IMR-90 (cell line): ENCODE results near the gene SEMA4D. TPM values are rescaled to one million over a fixed set of nuclear protein-coding genes. Genes with fewer than 3 reads are reported as not detected.

ENCODE experiments used
- ATAC-seq: fragments of 200-7000 bp; cut with Tn5 transposase; 2 replicates; pipeline ENCODE4 v1.9.1; 2020; ENCODE audit warnings: low read depth, mild to moderate bottlenecking, moderate library complexity
- BruUV-seq: library from RNA; stranded (reverse); fragments of 400-500 nt; replicated peaks from 2 replicates; lab custom pipeline; 2021; lab: Mats Ljungman, UMichigan
- CTCF ChIA-PET: fragments of 300-600 bp; formaldehyde crosslinking; extraction: SDS; loops from one replicate; lab custom pipeline; 2021; ENCODE audit warnings: antibody characterized with exemption; lab: Yijun Ruan, JAX
- POLR2A ChIA-PET: fragments of 300-600 bp; sonication (Branson Sonifier 250); formaldehyde crosslinking; loops from one replicate; lab custom pipeline; 2022; ENCODE audit warnings: antibody characterized with exemption; ENCODE audit not compliant: unreplicated experiment; lab: Charles Lee
- DNase-seq: peaks from one replicate; pipeline ENCODE4 v3.0.0; 2013
- H2AFZ ChIP-seq: replicated peaks from 2 replicates; pipeline ENCODE3; 2013; ENCODE audit warnings: low read length, mild to moderate bottlenecking; ENCODE audit not compliant: poor library complexity
- H2AK5ac ChIP-seq: 2 replicates; pipeline ENCODE4 v1.6.1; 2013; ENCODE audit warnings: low read depth, low read length, inconsistent platforms
- H2AK9ac ChIP-seq: replicated peaks from 2 replicates; pipeline ENCODE3; 2013; ENCODE audit warnings: mild to moderate bottlenecking, low read depth, low read length, moderate library complexity; ENCODE audit not compliant: poor library complexity
- H2BK120ac ChIP-seq: 2 replicates; pipeline ENCODE4 v1.6.1; 2013; ENCODE audit warnings: low read depth, low read length, inconsistent platforms
- H2BK15ac ChIP-seq: 3 replicates; pipeline ENCODE4 v1.6.1; 2013; ENCODE audit warnings: low read depth, low read length, inconsistent platforms
- H2BK20ac ChIP-seq: 2 replicates; pipeline ENCODE4 v1.6.1; 2013; ENCODE audit warnings: low read depth, mild to moderate bottlenecking, inconsistent platforms, low read length, moderate library complexity
- H2BK5ac ChIP-seq: 2 replicates; pipeline ENCODE4 v1.6.1; 2013; ENCODE audit warnings: mild to moderate bottlenecking, low read depth, low read length, inconsistent platforms; ENCODE audit not compliant: poor library complexity, severe bottlenecking
- H3K14ac ChIP-seq: replicated peaks from 2 replicates; pipeline ENCODE4 v1.6.1; 2013; ENCODE audit warnings: low read depth, low read length, inconsistent platforms
- H3K18ac ChIP-seq: 2 replicates; pipeline ENCODE4 v1.6.1; 2013; ENCODE audit warnings: low read depth, low read length, control low read depth
- H3K23ac ChIP-seq: 2 replicates; pipeline ENCODE4 v1.6.1; 2013; ENCODE audit warnings: low read depth, low read length, inconsistent platforms
- H3K27ac ChIP-seq: 2 replicates; pipeline ENCODE4 v1.5.1; 2013; ENCODE audit warnings: mild to moderate bottlenecking, control low read depth, low read length; ENCODE audit not compliant: insufficient read depth
- H3K27me3 ChIP-seq: 2 replicates; pipeline ENCODE4 v1.6.1; 2013; ENCODE audit warnings: low read length; ENCODE audit not compliant: control insufficient read depth, insufficient read depth
- H3K36me3 ChIP-seq: 2 replicates; pipeline ENCODE4 v1.6.1; 2013; ENCODE audit warnings: low read length, mixed read lengths; ENCODE audit not compliant: control insufficient read depth, insufficient read depth
- H3K4ac ChIP-seq: 2 replicates; pipeline ENCODE4 v1.6.1; 2013; ENCODE audit warnings: low read depth, low read length, inconsistent platforms
- H3K4me1 ChIP-seq: 2 replicates; pipeline ENCODE4 v1.6.1; 2013; ENCODE audit warnings: low read length, mixed read lengths; ENCODE audit not compliant: control insufficient read depth, insufficient read depth
- H3K4me2 ChIP-seq: 2 replicates; pipeline ENCODE4 v1.6.1; 2013; ENCODE audit warnings: low read depth, mild to moderate bottlenecking, control low read depth, low read length, moderate library complexity
- H3K4me3 ChIP-seq: 2 replicates; pipeline ENCODE4 v1.5.1; 2013; ENCODE audit warnings: low read depth, mild to moderate bottlenecking, control low read depth, low read length, moderate library complexity; ENCODE audit not compliant: insufficient read depth
- H3K56ac ChIP-seq: 2 replicates; pipeline ENCODE4 v1.6.1; 2013; ENCODE audit warnings: low read length, inconsistent platforms; ENCODE audit not compliant: insufficient read depth; ENCODE audit errors: extremely low read depth
- H3K79me1 ChIP-seq, 2 experiments: 2 replicates each; pipeline ENCODE4 v1.6.1; 2013; ENCODE audit warnings: low read length in 2 of 2, inconsistent platforms in 1 of 2, low read depth in 1 of 2
- H3K9ac ChIP-seq: 2 replicates; pipeline ENCODE4 v1.6.1; 2013; ENCODE audit warnings: low read depth, low read length, control low read depth
- H3K9me1 ChIP-seq: 2 replicates; pipeline ENCODE4 v1.6.1; 2013; ENCODE audit warnings: low read length, inconsistent platforms; ENCODE audit not compliant: insufficient read depth
- H3K9me3 ChIP-seq: 2 replicates; pipeline ENCODE4 v1.6.1; 2013; ENCODE audit warnings: low read length; ENCODE audit not compliant: control insufficient read depth, insufficient read depth
- H4K20me1 ChIP-seq: 2 replicates; pipeline ENCODE4 v1.6.1; 2013; ENCODE audit warnings: low read length, inconsistent platforms; ENCODE audit not compliant: insufficient read depth
- H4K5ac ChIP-seq: 2 replicates; pipeline ENCODE4 v1.6.1; 2013; ENCODE audit warnings: mild to moderate bottlenecking, low read depth, low read length, control low read depth
- H4K8ac ChIP-seq, 2 experiments: 2 replicates each; pipeline ENCODE4 v1.6.1; 2013; ENCODE audit warnings: low read depth in 2 of 2, low read length in 2 of 2, control low read depth in 1 of 2, inconsistent platforms in 1 of 2
- H4K91ac ChIP-seq: 2 replicates; pipeline ENCODE4 v1.6.1; 2013; ENCODE audit warnings: low read depth, low read length, inconsistent platforms; ENCODE audit not compliant: insufficient read depth
- CHD1 ChIP-seq: IDR thresholded peaks from 2 replicates; pipeline ENCODE4 v1.6.1; 2012; ENCODE audit warnings: low read depth, low read length, improper control_type of control experiment
- RAD21 ChIP-seq: IDR thresholded peaks from 2 replicates; pipeline ENCODE4 v1.6.1; 2012; ENCODE audit warnings: low read length, improper control_type of control experiment
- WGBS, 2 experiments: methylation state at CpG; one replicate each; pipeline versions ENCODE4 v1.1.5 to v1.1.7; 2013; ENCODE audit warnings: missing lambda C conversion rate in 2 of 2; ENCODE audit not compliant: insufficient read length in 1 of 2; ENCODE audit errors: extremely low coverage in 2 of 2; 5-methylcytosine and 5-hydroxymethylcytosine counted together
- dilution Hi-C: fragments of 300-500 bp; cut with HindIII; formaldehyde crosslinking; loops from one replicate; pipeline ENCODE4 v1.14.3; 2018; ENCODE audit warnings: low sequenced_read_pairs; ENCODE audit not compliant: unreplicated experiment
- in situ Hi-C: fragments of 300-500 bp; cut with MboI; formaldehyde crosslinking; loops from 3 replicates; pipeline ENCODE4 v1.14.3; 2019; ENCODE audit warnings: low sequenced_read_pairs, inconsistent platforms, mixed read lengths
- intact Hi-C: fragments of 100-400 bp; cut with micrococcal nuclease; formaldehyde crosslinking; loops from 2 replicates; pipeline ENCODE4 v1.10.0; 2022
- microRNA-seq, 2 experiments: library from miRNA; stranded (forward) in 1 of 2; unstranded in 1 of 2; fragments of 10-50 nt in 1 of 2; fragments of <30 nt in 1 of 2; gene quantifications in 1 of 2; microRNA quantifications in 1 of 2; one replicate each; pipeline versions ENCODE3 to v1.1.0; 2013 to 2020; ENCODE audit not compliant: insufficient read depth in 1 of 2, insufficient read length in 1 of 2, unreplicated experiment in 1 of 2
- polyA plus RNA-seq, 3 experiments: library from polyadenylated mRNA; depleted of rRNA; stranded (reverse); fragments of >200 nt; gene quantifications; 2 replicates each; pipeline ENCODE4 v1.2.3, GENCODE V29; 2012; ENCODE audit warnings: low replicate concordance in 1 of 3
- small RNA-seq, 5 experiments: library from RNA; depleted of rRNA; stranded (forward); fragments of <200 nt; gene quantifications; one replicate each; pipeline ENCODE3, GENCODE V24; 2012
- total RNA-seq: library from RNA; depleted of rRNA; stranded (reverse); fragments of >200 nt; gene quantifications from 2 replicates; pipeline ENCODE4 v1.2.3, GENCODE V29; 2012; rRNA removed

Gene SEMA4D
- total and polyA plus RNA-seq, 2 of the 4 experiments (the other 2 are of a cell fraction): 0.90 to 1.5 TPM

DNA sequence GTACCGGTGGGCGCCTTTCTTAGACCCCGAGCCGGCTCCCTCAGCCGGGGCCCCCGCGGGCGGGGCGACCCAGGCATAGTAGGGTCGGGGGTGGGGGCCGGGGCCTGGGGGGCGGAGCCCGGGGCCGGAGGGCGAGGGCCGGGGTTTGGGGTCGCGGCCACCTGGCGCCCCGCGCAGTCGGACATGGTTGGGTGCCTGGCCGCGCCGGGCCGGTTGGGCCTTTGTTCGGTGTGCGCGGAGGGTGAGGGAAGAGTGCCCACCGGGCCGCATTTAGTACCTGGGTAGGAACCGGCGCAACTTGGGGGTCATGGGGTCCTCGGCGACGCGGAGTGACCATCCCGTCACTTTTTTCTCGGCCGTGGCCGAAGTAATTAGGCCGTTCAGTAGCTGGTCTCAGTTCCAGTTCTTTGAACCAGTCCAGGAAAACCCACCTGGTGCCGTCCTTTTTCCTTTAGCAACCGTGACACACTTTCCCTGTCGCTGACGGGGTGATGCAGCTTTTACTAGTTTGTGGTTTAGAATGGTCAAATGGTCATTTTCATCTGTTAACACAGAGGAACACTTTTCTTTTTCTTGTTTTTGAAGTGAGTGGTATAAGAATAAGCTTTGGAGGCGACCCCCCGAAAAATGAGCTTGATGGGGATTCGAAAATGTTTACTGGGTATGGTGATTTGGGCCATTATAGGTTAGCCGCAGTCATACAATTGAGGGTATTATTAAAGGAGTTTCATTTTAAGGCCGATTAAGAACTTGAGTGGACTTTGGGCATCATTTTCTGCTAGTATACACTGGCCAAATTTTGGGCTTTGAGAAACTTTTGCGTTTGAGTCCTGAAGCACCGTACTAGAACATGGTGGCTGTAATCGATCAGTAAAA, 186.3 kb downstream of the SEMA4D start:
- intact Hi-C loops: loop anchor here (1.0 to 10.0 kb wide), 8 partner anchors 131 to 1597 kb away; no protein-coding TSS in a partner anchor
- Histone ChIP-seq H4K91ac (peak overlapping the region; percentile 39; the same call in 1 of the 2 replicates), H3K36me3 (no peaks in the 10 kb centered on the region; the same call in 1 of the 2 replicates), H2AFZ (peak overlapping the region; percentile 95), H3K14ac (peak overlapping the region; percentile 12), H3K4me1 (peaks cover 3% of the 10 kb centered on the region), H2AK9ac (peak overlapping the region; percentile 66), H3K4ac (peak overlapping the region; percentile 66), H2BK15ac (peak overlapping the region; percentile 45; the same call in 2 of the 3 replicates), H2BK120ac (peak overlapping the region; percentile 17; the same call in 1 of the 2 replicates), H3K18ac (no peak overlapping the region), H3K9me1 (no peaks in the 10 kb centered on the region; the same call in 1 of the 2 replicates), H2BK5ac (peak overlapping the region; percentile 86), H3K4me2 (peak overlapping the region; percentile 100), H3K4me3 (peak overlapping the region; percentile 57), H2AK5ac (peak overlapping the region; percentile 53; the same call in 1 of the 2 replicates), H3K23ac (peak overlapping the region; percentile 93), H3K9ac (peak overlapping the region; percentile 87), H3K27ac (peak overlapping the region; percentile 77), H4K5ac (no peak overlapping the region; the same call in 1 of the 2 replicates), H3K27me3 (no peaks in the 10 kb centered on the region), H3K56ac (peak overlapping the region; percentile 90), H3K9me3 (no peaks in the 10 kb centered on the region), H3K79me1 (peaks cover 4 to 10% of the 10 kb centered on the region in 2 experiments; a peak in 3 of 4 replicates), H4K20me1 (no peaks in the 10 kb centered on the region; the same call in 1 of the 2 replicates), H4K8ac (peak overlapping the region; percentile 27 to 66; a peak in 2 of 4 replicates), H2BK20ac (no peak overlapping the region)
- TF ChIP-seq RAD21 (no peak), CHD1 (peak; percentile 71; the same call in 1 of the 2 replicates)
- ATAC-seq (peak; percentile 1; the same call in 1 of the 2 replicates), DNase-seq (no peak)
- ChIA-PET POLR2A (no interaction called here), CTCF (no interaction called here)
- in situ Hi-C loops: no loop called here
- no TSS peak for BruUV-seq
- dilution Hi-C loops: no loop called here
- WGBS, 2 experiments: 0% methylated on average over 14 of the region's 54 CpGs; no CpG with 5 or more reads in 1 of the 2 experiments

Small RNA genes within 50 kb of the gene (microRNA-seq; reads per million reads assigned to microRNA genes)
- gene MIR3153: 0 to 1.0 reads per million in 2 experiments

Small RNA genes within 50 kb of the gene (small RNA-seq; reads per million reads assigned to genes)
- gene MIR3153: 0 reads per million in 5 experiments

Other genes starting within 250 kb of the SEMA4D start
- gene CKS2, start 186.9 kb downstream of the SEMA4D start, total RNA-seq: 192 and 322 TPM in 2 replicates
- gene CKS2, start 186.9 kb downstream of the SEMA4D start, polyA plus RNA-seq (2012; rRNA removed): 261 and 325 TPM in 2 replicates
- 18.8 and 19.7 TPM in 2 replicates for gene SECISBP2, start 179.6 kb downstream of the SEMA4D start, total RNA-seq
- gene SECISBP2, start 179.6 kb downstream of the SEMA4D start, polyA plus RNA-seq (2012; rRNA removed): 14.4 and 16.4 TPM in 2 replicates
- not detected in 2 replicates for gene GADD45G, start 106.9 kb upstream of the SEMA4D start, total RNA-seq
- 0.15 and 0.30 TPM in 2 replicates for gene GADD45G, start 106.9 kb upstream of the SEMA4D start, polyA plus RNA-seq (2012; rRNA removed)